Erythroblast (primary cell): ENCODE results near the gene PARD6B.
"Not testable (repeated sequence)": the region's sequence is repeated elsewhere in the genome, so short reads cannot be mapped to it uniquely, and the experiment has no call there.

Experiments
- DNase-seq, 2 experiments: peaks; one replicate each; lab custom pipeline; 2025; lab: John Stamatoyannopoulos, UW
- GATA1 ChIP-seq: IDR thresholded peaks from 2 replicates; pipeline ENCODE4 v1.6.1; 2011; ENCODE audit warnings: low read depth, mild to moderate bottlenecking, control low read depth, low read length, moderate library complexity
- POLR2A ChIP-seq: IDR thresholded peaks from 2 replicates; pipeline ENCODE4 v1.6.1; 2011; ENCODE audit warnings: mild to moderate bottlenecking, low read length

The PARD6B gene

GRCh38 chr20:50794181-50794845, 62.9 kb downstream of the PARD6B start:
- peak; percentile 10 to 39 for DNase-seq
- no peak for TF ChIP-seq GATA1
- TF ChIP-seq POLR2A: no peak

- peak; percentile 84 to 93 for DNase-seq
- TF ChIP-seq POLR2A: no peak
- TF ChIP-seq GATA1: no peak
These were observed 63.7 kb downstream of the PARD6B start, which contains the start of gene BCAS4 for GRCh38 chr20:50794846-50795634. BCAS4 (plus strand) TSS chr20:50795061; CDS start chr20:50795084, 23 bp downstream.

- DNase-seq: no peak
These were observed 65.8 kb downstream of the PARD6B start for GRCh38 chr20:50797142-50797541.

GRCh38 chr20:50798650-50799049, 67.3 kb downstream of the PARD6B start:
- TF ChIP-seq POLR2A (no peak), GATA1 (no peak)
- no peak for DNase-seq

More at GRCh38 chr20:50797142-50797541, 65.8 kb downstream of the PARD6B start:
- TF ChIP-seq POLR2A (no peak), GATA1 (no peak)

- DNase-seq: no peak
- no peak for TF ChIP-seq GATA1
These were observed 68.0 kb downstream of the PARD6B start for GRCh38 chr20:50799176-50799889.

- no peak for DNase-seq
- TF ChIP-seq GATA1: no peak
- TF ChIP-seq POLR2A: no peak
These were observed 68.6 kb downstream of the PARD6B start for GRCh38 chr20:50799890-50800550.

GRCh38 chr20:50800986-50801746, 69.8 kb downstream of the PARD6B start:
- DNase-seq: not testable (repeated sequence)

GRCh38 chr20:50801747-50802125, 70.4 kb downstream of the PARD6B start:
- TF ChIP-seq POLR2A (no peak), GATA1 (no peak)
- no peak for DNase-seq

GRCh38 chr20:50802289-50802688, 70.9 kb downstream of the PARD6B start:
- DNase-seq: no peak
- TF ChIP-seq POLR2A: no peak
- TF ChIP-seq GATA1: no peak

GRCh38 chr20:50804437-50805348, 73.3 kb downstream of the PARD6B start:
- DNase-seq: no peak

GRCh38 chr20:50805349-50805684, 73.9 kb downstream of the PARD6B start:
- no peak for DNase-seq
- TF ChIP-seq POLR2A (no peak), GATA1 (no peak)

More at GRCh38 chr20:50804437-50805348, 73.3 kb downstream of the PARD6B start:
- no peak for TF ChIP-seq POLR2A
- TF ChIP-seq GATA1: no peak

GRCh38 chr20:50806126-50806768, 74.9 kb downstream of the PARD6B start:
- no peak for TF ChIP-seq POLR2A
- no peak for TF ChIP-seq GATA1
- no peak for DNase-seq
